NCI-H146 treated with DMSO at 0.1 percent for 48 hours (cell line): Measurements from ENCODE around the gene SLC35F3.
A peak's percentile ranks its signal among the peaks of the same experiment; 100 is the strongest.
"Not testable (repeated sequence)": the region's sequence is repeated elsewhere in the genome, so short reads cannot be mapped to it uniquely, and the experiment has no call there.

Experiments
- DNase-seq: peaks from one replicate; lab custom pipeline; 2025; ENCODE audit not compliant: unreplicated experiment; lab: John Stamatoyannopoulos, UW

SLC35F3 gene

GRCh38 chr1:234348964-234349363 lies 444.5 kb downstream of the SLC35F3 start:
- no peak for DNase-seq

DNA sequence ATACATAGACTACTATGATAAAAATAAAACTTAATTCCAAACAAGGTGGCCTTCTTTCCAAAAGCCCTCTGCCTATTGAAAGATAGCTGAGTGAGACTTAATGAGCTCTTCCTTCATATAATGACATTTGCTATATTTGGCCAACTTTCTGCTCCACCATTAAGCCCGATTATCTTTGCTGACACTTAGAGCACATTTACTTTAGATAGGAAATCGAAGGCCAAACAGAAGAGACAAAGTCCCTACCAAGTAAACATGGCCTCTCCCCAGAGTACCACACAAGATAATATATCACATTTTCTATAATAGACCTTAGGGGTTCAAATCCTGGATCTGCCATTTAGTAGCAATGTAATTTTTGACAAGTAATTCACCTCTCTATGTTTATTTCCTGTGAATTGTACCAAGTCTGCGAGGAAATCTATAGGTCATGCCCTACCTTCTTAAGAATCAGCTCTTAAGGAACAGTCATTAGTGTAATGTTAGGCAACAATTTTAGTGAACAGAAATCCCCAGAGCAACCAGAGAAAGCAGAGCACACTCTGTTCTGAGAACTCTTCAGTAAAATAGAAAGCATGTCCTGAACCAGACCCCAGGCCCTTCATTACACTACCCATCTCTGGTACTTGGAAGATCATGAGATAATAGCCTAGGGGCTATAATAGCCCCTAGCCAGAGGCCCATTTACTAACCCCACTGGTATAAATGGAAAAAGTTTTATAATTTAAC lies 451.5 kb downstream of the SLC35F3 start:
- DNase-seq, result no peak

DNA sequence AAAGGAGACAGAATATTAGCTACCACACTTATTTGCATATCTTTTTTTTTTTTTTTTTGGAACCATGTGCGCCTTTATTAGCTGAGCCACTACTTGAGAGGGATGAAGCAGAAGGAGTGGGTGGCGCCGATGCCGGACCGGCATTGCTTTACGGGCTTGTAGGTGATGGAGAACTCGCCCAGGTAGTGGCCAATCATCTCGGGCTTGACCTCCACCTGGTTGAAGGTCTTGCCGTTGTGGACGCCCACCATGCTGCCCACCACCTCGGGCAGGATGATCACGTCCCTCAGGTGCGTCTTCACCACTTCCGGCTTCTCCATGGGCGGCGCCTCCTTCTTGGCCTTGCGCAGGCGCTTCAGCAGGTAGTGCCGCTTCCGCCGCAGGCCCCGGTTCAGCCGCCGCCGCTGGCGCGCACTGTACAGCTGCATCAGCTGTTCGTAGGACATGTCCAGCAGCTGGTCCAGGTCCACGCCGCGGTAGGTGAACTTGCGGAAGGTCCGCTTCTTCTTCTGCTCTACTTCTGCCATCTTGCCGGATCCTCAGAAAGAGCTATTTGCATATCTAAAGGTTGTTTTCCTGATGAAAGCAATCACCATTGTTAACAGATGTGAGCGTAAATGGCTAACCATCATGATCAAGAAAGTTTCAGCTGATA lies 452.3 kb downstream of the SLC35F3 start:
- not testable (repeated sequence) for DNase-seq

DNA sequence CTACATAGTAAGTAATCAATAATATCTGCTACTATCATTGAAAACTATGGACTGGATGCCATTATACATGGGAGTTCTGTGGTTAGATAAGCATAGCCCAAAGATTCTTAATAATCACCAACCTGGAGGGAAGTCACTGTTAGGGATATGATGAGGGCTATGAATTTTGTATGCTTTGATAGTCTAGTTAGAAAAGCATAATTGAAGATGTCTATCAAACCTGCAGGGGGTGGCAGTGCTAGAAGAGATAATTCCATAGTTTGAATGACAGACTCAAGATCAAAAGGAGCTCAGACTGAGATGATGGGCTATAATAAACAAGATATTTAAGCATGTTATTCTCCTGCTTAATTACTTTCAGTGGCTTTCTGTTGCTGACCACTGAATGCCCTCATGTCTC lies 453.4 kb downstream of the SLC35F3 start:
- DNase-seq, result no peak

DNA sequence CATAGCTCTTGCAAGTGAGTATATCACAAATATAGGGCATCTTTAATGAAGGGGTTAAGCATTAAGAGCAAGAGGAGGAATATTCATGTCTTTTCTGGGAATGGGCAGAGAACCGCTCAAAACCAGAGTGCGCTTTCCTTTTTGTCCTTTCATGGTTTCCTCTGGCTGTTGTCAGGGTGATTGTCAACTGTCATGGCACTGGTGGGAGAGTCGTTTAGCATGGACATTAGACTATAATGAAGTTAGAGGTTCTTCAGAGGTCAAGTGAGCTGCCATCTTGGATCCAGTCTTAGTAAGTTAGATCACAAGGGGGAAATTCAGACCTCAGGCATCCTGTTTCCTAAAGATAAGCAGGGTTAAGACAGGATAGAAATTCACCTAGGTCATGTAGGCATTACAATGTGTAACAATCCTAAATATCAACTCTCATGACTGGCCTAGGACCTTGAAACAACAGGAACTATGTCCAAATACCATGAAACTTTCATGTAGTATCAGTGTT lies 456.7 kb downstream of the SLC35F3 start:
- DNase-seq, result no peak

DNA sequence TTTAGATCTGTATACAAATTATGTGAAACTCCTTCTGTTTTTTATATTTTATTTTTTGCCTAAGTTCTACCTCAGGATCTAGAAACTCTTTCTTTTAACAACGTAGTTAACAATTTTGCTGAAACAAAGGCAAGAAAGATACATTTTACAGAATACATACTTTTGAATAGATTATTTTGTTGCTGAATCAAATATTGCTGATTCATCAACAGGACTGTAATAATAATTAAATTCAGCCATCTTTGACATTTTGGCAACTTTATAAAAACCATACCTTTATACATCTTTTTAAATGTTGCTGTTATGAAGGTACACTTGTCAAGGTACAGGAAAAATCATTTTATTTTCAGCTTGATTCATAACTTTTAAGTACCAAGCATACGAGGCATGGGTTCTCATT lies 458.1 kb downstream of the SLC35F3 start:
- no peak for DNase-seq

- no peak for DNase-seq
Observed at GRCh38 chr1:234368320-234369032, 464.0 kb downstream of the SLC35F3 start.

- DNase-seq, result no peak
Observed at GRCh38 chr1:234369033-234369430, 464.6 kb downstream of the SLC35F3 start.

DNA sequence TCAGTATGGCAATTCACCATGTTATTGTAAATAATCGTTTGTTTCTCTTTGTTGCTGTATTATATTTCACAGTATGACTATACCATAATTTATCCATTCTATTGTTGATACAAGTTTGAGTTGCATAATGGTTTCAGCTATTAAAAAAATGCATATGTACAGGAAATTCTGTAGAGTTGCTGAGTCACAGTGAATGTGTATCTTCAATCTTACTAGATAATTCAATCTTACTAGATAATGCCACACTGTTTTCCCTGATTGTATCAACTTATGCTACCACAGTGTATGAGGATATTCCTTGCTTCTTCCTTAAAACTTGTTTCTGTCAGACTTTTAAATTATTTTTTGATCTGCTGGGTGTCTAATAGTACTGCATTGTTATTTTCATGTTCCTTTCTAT lies 465.3 kb downstream of the SLC35F3 start:
- no peak for DNase-seq

DNA sequence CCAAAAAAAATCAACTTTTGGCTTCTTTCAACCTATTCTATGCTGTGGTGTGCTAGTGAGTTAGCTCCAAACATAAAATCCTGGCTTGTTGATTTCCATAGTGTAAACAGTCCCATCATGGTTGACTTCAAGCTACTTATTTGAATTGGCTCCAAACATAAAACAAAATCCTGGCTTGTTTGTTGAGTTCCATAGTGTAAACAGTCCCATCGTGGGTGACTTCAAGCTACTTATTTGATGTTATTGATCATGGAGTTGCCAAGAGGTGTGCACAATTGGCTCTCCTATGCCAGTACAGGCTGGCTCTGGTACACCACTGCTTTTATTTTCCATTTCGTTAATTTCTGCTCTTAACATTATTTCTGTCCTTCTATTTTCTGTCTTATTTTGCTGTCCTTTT lies 466.9 kb downstream of the SLC35F3 start:
- no peak for DNase-seq

DNA sequence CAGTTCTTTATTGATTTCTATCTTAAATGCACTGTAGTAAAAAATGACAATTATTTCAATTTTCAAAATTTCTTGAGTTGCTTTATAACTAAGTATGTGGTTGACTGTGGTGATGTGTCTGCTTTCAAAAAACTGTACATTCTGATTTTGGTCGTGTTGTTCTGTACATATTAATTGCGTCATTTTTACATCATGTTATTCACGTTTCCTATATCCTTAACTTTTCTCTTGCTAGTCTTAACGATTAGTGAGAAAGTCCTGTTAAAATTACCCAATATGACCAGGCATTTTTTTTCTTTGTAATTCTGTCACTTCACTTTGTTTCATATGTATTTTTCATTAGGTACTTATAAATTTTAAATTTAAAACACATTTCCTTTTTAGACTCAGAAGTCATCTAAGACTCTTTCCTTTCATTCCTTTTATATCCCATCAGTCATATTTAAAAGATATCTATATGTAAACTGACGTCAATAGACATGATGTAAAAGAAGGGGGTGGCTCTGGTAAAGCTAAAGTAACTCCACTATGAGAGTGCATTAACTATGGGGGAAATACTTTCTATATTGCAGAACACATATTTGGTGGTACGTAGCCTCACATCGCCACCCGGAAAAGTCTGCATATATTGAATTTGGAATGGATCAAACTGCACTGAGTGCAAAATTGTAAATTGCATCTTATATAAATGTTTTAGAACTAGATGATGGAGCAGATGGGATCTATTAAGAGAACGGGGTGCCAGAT lies 467.7 kb downstream of the SLC35F3 start:
- DNase-seq, result no peak

- DNase-seq, result peak; percentile 91
Observed at GRCh38 chr1:234373064-234373958, 468.8 kb downstream of the SLC35F3 start, which contains the start of gene COA6. TSS of gene COA6 (plus strand) at chr1:234373456. CDS start at chr1:234373467, 11 bp downstream.

- no peak for DNase-seq
Observed at GRCh38 chr1:234373959-234374254, 469.4 kb downstream of the SLC35F3 start.
